K562 (cell line): ENCODE results near the gene SRRD. TPM values are rescaled to one million over a fixed set of nuclear protein-coding genes. Genes with fewer than 3 reads are reported as not detected.

Experiments used
- CBX5 ChIP-seq: IDR thresholded peaks from 2 replicates; pipeline ENCODE4 v1.6.1; 2014; ENCODE audit warnings: low read depth, borderline replicate concordance
- KAT8 ChIP-seq: fragments of 450-650 bp; IDR thresholded peaks from 2 replicates; pipeline ENCODE4 v1.6.1; 2016; ENCODE audit warnings: low read depth, mild to moderate bottlenecking
- MAZ ChIP-seq, 2 experiments: fragments of 450-650 bp in 1 of 2; sonication (generic) in 1 of 2; formaldehyde crosslinking; IDR thresholded peaks in 1 of 2; conservative IDR thresholded peaks in 1 of 2; 2 replicates each; pipeline versions ENCODE4 v1.4.0 to v1.5.0; 2020; ENCODE audit warnings: mild to moderate bottlenecking in 1 of 2, missing genetic modification reagents in 1 of 2
- MYC ChIP-seq, 2 experiments: fragments of 250-450 bp in 1 of 2; sonication (Bioruptor Pico) in 1 of 2; IDR thresholded peaks; 2 replicates each; pipeline versions ENCODE4 v1.5.1 to v1.6.1; 2012 to 2021; ENCODE audit warnings: low read depth in 2 of 2, borderline replicate concordance in 1 of 2, improper control_type of control experiment in 1 of 2, low read length in 1 of 2, mild to moderate bottlenecking in 1 of 2, moderate library complexity in 1 of 2
- NFYB ChIP-seq: IDR thresholded peaks from 2 replicates; pipeline ENCODE4 v1.6.1; 2011; ENCODE audit warnings: mild to moderate bottlenecking, moderate library complexity; ENCODE audit not compliant: insufficient read length; ENCODE audit errors: extremely low read depth
- SMARCE1 ChIP-seq: fragments of 450-650 bp; IDR thresholded peaks from 2 replicates; pipeline ENCODE4 v1.7.1; 2016; ENCODE audit warnings: mild to moderate bottlenecking
- STAT5A ChIP-seq: IDR thresholded peaks from 2 replicates; pipeline ENCODE4 v1.6.1; 2012; ENCODE audit warnings: low read length, inconsistent platforms, borderline replicate concordance
- WHSC1 ChIP-seq: IDR thresholded peaks from one replicate; pipeline ENCODE4 v1.6.1; 2012; ENCODE audit warnings: low read length, control low read depth, inconsistent platforms
- ZEB2 ChIP-seq: fragments of 450-650 bp; IDR thresholded peaks from 2 replicates; pipeline ENCODE4 v1.6.1; 2016
- ZNF12 ChIP-seq: sonication (generic); formaldehyde crosslinking; IDR thresholded peaks from 2 replicates; pipeline ENCODE4 v1.4.0; 2020; ENCODE audit warnings: mild to moderate bottlenecking, missing genetic modification reagents
- ZNF316 ChIP-seq: fragments of 450-650 bp; IDR thresholded peaks from 2 replicates; pipeline ENCODE4 v1.6.1; 2016
- ZNF431 ChIP-seq: sonication (generic); formaldehyde crosslinking; IDR thresholded peaks from 2 replicates; pipeline ENCODE4 v1.8.0; 2022; ENCODE audit warnings: mild to moderate bottlenecking, missing genetic modification reagents
- ZNF778 ChIP-seq: fragments of 450-650 bp; formaldehyde crosslinking; IDR thresholded peaks from 2 replicates; pipeline ENCODE4 v1.4.0; 2020; ENCODE audit warnings: mild to moderate bottlenecking, moderate library complexity
- ZNF785 ChIP-seq: fragments of 250-450 bp; sonication (Bioruptor Pico); IDR thresholded peaks from 2 replicates; pipeline ENCODE4 v1.4.0; 2020; ENCODE audit warnings: mild to moderate bottlenecking
- polyA plus RNA-seq, 8 experiments: library from polyadenylated mRNA; depleted of rRNA in 4 of 8; stranded (reverse) in 5 of 8; unstranded in 3 of 8; fragments of >200 nt; fragmentation: Nextera tagmentation in 2 of 8; fragmentation: Illumina TruSeq in 1 of 8; extraction: Ambion mirVana in 2 of 8; extraction: Trizol in 1 of 8; gene quantifications; 2 replicates each; pipeline versions ENCODE4 v1.2.1 to v1.2.3, GENCODE V29; 2011 to 2014; ENCODE audit warnings: inconsistent platforms in 1 of 8, missing spikeins in 1 of 8
- total RNA-seq, 7 experiments: library from RNA; depleted of rRNA in 6 of 7; stranded (reverse); fragments of >200 nt in 6 of 7; fragmentation: Illumina TruSeq in 2 of 7; extraction: Trizol in 2 of 7; gene quantifications; 2 replicates each; pipeline versions ENCODE4 v1.2.1 to v1.2.3, GENCODE V29; 2011 to 2021; ENCODE audit warnings: low replicate concordance in 1 of 7
- TF ChIP-seq, protein P1 (sequence below): sonication (generic); IDR thresholded peaks from 2 replicates; pipeline ENCODE4 v1.6.1; 2016
- TF ChIP-seq, protein P2 (sequence below): fragments of 250-450 bp; sonication (Bioruptor Pico); IDR thresholded peaks from 2 replicates; pipeline ENCODE4 v1.5.0; 2021
- TF ChIP-seq, protein P3 (sequence below): fragments of 450-650 bp; formaldehyde crosslinking; IDR thresholded peaks from 2 replicates; pipeline ENCODE4 v1.4.0; 2022; ENCODE audit warnings: mild to moderate bottlenecking, moderate library complexity
- TF ChIP-seq, protein P4 (sequence below), 2 experiments: fragments of 150-350 bp in 1 of 2; IDR thresholded peaks; 2 replicates each; pipeline ENCODE4 v1.6.1; 2012 to 2016; ENCODE audit warnings: low read depth in 2 of 2, low read length in 2 of 2, mild to moderate bottlenecking in 1 of 2, moderate library complexity in 1 of 2
- TF ChIP-seq, protein P5 (sequence below), 2 experiments: IDR thresholded peaks; 2 replicates each; pipeline ENCODE4 v1.6.1; 2011; ENCODE audit warnings: borderline replicate concordance in 1 of 2, control low read depth in 1 of 2, low read depth in 1 of 2, low read length in 1 of 2, mild to moderate bottlenecking in 1 of 2, mixed read lengths in 1 of 2, moderate library complexity in 1 of 2; ENCODE audit not compliant: insufficient read depth in 1 of 2, insufficient read length in 1 of 2, poor library complexity in 1 of 2, severe bottlenecking in 1 of 2; ENCODE audit errors: extremely low read depth in 1 of 2

The SRRD gene
- total and polyA plus RNA-seq, 9 of the 15 experiments (the other 6 are each of a cell fraction or from before 2014, with no cell fraction given) = 4.9 to 59.4 (median 34.4) TPM

DNA sequence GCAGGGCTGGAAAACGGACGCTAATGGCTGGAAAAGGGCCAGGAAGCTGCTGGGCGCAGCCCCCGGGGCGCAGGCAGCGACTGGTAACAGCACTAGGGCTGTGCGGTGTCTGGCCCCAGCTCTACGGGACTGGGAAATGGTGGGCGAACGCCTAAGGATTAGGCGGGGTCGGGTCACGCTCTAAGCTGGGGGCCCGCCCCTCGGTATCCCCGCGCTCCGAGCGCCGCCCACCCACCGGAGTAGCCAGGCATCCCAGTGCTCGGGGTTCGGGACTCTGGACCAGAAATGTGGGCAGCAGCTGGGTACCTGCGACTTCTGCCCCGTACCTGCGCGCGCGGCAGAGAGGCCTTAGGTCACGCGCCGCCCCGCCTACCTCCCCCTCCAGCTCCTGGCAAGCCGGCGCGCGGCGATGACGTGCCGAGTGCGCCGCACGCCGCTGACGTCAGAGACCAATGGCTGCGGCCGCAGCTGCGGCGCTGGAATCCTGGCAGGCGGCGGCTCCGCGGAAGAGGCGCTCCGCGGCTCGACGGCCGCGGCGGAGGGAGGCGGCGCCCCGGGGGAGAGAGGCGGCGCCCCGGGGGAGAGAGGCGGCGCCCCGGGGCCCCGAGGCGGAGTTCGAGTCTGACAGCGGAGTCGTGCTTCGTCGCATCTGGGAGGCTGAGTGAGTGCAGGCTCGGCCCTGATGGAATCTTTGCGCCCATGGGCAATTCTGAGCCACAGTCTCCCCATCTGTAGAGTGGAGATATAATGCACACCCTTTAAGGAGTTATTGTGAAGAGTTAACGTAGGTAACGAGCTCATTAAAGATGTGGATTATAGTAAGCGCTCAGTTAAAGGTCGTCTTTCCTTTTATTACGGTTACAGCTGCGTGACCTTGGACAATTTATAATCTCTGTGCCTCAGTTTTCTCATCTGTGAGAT, at the start of gene SRRD, which contains the start of gene HPS4 (continued):
- TF ChIP-seq, protein P1, sequence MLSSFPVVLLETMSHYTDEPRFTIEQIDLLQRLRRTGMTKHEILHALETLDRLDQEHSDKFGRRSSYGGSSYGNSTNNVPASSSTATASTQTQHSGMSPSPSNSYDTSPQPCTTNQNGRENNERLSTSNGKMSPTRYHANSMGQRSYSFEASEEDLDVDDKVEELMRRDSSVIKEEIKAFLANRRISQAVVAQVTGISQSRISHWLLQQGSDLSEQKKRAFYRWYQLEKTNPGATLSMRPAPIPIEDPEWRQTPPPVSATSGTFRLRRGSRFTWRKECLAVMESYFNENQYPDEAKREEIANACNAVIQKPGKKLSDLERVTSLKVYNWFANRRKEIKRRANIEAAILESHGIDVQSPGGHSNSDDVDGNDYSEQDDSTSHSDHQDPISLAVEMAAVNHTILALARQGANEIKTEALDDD = no peak
- 0 out of 2 replicates have a peak, but pooled peaks have one; percentile 28 for TF ChIP-seq SMARCE1
- TF ChIP-seq ZNF431 (CRISPR knock-in tag) = no peak
- TF ChIP-seq, protein P2, sequence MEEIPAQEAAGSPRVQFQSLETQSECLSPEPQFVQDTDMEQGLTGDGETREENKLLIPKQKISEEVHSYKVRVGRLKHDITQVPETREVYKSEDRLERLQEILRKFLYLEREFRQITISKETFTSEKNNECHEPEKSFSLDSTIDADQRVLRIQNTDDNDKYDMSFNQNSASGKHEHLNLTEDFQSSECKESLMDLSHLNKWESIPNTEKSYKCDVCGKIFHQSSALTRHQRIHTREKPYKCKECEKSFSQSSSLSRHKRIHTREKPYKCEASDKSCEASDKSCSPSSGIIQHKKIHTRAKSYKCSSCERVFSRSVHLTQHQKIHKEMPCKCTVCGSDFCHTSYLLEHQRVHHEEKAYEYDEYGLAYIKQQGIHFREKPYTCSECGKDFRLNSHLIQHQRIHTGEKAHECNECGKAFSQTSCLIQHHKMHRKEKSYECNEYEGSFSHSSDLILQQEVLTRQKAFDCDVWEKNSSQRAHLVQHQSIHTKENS (CRISPR knock-in tag) = no peak
- TF ChIP-seq, protein P3, sequence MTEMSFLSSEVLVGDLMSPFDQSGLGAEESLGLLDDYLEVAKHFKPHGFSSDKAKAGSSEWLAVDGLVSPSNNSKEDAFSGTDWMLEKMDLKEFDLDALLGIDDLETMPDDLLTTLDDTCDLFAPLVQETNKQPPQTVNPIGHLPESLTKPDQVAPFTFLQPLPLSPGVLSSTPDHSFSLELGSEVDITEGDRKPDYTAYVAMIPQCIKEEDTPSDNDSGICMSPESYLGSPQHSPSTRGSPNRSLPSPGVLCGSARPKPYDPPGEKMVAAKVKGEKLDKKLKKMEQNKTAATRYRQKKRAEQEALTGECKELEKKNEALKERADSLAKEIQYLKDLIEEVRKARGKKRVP (CRISPR knock-in tag) = no peak
- no peak for TF ChIP-seq ZNF785 (CRISPR knock-in tag)
- no peak for TF ChIP-seq NFYB
- no peak for TF ChIP-seq KAT8
- TF ChIP-seq, protein P4, sequence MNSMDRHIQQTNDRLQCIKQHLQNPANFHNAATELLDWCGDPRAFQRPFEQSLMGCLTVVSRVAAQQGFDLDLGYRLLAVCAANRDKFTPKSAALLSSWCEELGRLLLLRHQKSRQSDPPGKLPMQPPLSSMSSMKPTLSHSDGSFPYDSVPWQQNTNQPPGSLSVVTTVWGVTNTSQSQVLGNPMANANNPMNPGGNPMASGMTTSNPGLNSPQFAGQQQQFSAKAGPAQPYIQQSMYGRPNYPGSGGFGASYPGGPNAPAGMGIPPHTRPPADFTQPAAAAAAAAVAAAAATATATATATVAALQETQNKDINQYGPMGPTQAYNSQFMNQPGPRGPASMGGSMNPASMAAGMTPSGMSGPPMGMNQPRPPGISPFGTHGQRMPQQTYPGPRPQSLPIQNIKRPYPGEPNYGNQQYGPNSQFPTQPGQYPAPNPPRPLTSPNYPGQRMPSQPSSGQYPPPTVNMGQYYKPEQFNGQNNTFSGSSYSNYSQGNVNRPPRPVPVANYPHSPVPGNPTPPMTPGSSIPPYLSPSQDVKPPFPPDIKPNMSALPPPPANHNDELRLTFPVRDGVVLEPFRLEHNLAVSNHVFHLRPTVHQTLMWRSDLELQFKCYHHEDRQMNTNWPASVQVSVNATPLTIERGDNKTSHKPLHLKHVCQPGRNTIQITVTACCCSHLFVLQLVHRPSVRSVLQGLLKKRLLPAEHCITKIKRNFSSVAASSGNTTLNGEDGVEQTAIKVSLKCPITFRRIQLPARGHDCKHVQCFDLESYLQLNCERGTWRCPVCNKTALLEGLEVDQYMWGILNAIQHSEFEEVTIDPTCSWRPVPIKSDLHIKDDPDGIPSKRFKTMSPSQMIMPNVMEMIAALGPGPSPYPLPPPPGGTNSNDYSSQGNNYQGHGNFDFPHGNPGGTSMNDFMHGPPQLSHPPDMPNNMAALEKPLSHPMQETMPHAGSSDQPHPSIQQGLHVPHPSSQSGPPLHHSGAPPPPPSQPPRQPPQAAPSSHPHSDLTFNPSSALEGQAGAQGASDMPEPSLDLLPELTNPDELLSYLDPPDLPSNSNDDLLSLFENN (IDR thresholded peaks at IDR 0.05; ENCODE audit: low read depth in 2 of 2, low read length in 2 of 2) = no peak
- no peak for TF ChIP-seq WHSC1
- TF ChIP-seq, protein P5, sequence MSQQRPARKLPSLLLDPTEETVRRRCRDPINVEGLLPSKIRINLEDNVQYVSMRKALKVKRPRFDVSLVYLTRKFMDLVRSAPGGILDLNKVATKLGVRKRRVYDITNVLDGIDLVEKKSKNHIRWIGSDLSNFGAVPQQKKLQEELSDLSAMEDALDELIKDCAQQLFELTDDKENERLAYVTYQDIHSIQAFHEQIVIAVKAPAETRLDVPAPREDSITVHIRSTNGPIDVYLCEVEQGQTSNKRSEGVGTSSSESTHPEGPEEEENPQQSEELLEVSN (IDR thresholded peaks at IDR 0.05; ENCODE audit: borderline replicate concordance in 1 of 2, extremely low read depth in 1 of 2, insufficient read depth in 1 of 2, insufficient read length in 1 of 2, low read depth in 1 of 2, low read length in 1 of 2, poor library complexity in 1 of 2, severe bottlenecking in 1 of 2) = peak; percentile 32 to 63
- TF ChIP-seq MYC (IDR thresholded peaks at IDR 0.05; ENCODE audit: low read depth, low read length) = peak; percentile 81; the same call in 1 of the 2 replicates
- peak; percentile 68; the same call in 1 of the 2 replicates for TF ChIP-seq MYC (CRISPR knock-in tag; IDR thresholded peaks at IDR 0.05; ENCODE audit: borderline replicate concordance, low read depth)
- TF ChIP-seq ZNF316 = no peak
- TF ChIP-seq STAT5A = no peak
- TF ChIP-seq ZEB2 = no peak
- no peak for TF ChIP-seq ZNF778
- TF ChIP-seq MAZ (CRISPR knock-in tag; conservative IDR thresholded peaks at IDR 0.05 in 1 of 2, IDR thresholded peaks at IDR 0.05 in 1 of 2) = peak; percentile 85 to 90
- no peak for TF ChIP-seq CBX5
- TF ChIP-seq ZNF12 = no peak
